Middle frontal gyrus (tissue), 1 donor: ENCODE measurements around the gene HECTD4.
A peak's percentile ranks its signal among the peaks of the same experiment; 100 is the strongest.
"Not testable (repeated sequence)": the region's sequence is repeated elsewhere in the genome, so short reads cannot be mapped to it uniquely, and the experiment has no call there.

Experiments
- DNase-seq: peaks from one replicate; pipeline ENCODE4 v3.0.0-alpha.2; 2015; ENCODE audit warnings: low spot score; ENCODE audit errors: extremely low spot score

Gene HECTD4

DNA sequence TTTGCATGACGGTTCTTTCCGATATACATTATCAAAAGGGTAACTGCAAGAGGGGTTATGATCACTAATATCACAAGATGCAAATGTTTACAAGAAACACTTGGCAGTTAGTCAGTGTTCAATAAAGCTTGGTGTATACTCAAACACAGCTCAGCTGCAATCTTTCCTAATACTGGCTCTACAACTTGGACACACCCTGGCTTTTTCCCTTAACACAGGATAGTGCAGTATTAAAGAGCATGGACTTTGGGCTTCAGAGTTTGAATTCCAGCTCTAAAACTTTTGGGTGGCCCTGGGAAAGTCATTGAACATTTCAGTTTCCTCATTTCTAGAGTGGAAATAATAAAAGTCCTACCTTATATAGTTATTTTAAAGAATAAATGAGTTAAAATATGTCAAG lies 107.0 kb downstream of the HECTD4 start:
- DNase-seq: no peak

DNA sequence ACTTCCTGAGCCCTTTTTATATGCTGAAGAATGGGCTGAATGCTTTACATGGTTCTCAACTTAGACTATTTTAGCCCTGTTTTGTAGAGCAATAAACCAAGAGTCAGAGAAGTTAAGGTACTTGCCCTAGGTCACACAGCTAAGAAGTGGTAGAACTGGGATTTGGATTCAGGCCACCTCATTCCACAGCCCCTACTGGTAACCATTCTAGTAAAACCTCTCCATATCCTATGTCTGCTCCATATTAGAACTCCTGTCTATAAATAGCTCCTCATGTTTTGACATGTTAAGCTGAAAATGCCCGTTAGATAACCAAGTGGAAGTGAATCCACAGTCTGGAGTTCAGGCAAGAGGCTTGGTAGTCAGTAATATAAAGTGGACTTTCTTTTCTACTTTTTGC lies 111.6 kb downstream of the HECTD4 start:
- DNase-seq: no peak

GRCh38 chr12:112266473-112266872 lies 115.8 kb downstream of the HECTD4 start:
- DNase-seq: no peak

GRCh38 chr12:112261559-112261958 lies 120.7 kb downstream of the HECTD4 start:
- no peak for DNase-seq

GRCh38 chr12:112258926-112259325 lies 123.3 kb downstream of the HECTD4 start:
- no peak for DNase-seq

DNA sequence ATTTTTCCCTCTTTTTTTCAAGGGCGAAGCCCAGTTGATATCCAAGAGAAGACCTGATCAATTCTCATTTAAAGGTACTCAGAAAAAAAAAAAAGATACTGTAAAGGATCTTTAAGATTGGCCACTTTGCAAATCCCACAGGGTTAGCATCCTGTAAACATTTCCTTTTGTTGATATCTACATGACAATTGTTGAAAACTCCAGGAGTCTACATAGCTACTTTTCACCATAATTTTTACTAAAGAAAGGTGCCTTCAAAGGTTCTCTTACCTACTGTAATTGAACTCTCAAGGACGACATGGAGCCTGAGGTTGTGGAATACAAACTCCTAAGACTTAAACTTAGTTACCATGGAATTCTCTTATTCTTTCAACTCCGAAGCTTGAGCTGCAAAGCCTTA lies 125.5 kb downstream of the HECTD4 start:
- no peak for DNase-seq

- DNase-seq: no peak
Observed at GRCh38 chr12:112252184-112252583, 130.0 kb downstream of the HECTD4 start.

DNA sequence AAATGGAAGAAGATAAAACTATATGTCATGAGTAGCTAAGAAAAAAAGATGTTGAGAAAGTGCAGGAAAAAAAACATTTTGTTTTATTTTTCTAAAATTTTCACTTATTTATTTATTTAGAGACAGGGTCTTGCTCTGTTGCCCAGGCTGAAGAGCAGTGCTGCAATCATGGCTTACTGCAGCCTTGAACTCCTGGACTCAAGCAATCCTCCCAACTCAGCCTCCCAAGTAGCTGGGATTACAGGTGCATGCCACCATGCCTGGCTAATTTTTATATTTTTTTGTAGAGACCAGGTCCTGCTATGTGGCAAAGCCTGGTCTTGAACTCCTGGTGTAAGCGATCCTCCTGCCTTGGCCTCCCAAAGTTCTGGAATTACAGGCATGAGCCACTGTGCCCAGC lies 137.3 kb downstream of the HECTD4 start:
- not testable (repeated sequence) for DNase-seq

- peak; percentile 11 for DNase-seq
Observed at GRCh38 chr12:112243255-112244110, 138.7 kb downstream of the HECTD4 start.

DNA sequence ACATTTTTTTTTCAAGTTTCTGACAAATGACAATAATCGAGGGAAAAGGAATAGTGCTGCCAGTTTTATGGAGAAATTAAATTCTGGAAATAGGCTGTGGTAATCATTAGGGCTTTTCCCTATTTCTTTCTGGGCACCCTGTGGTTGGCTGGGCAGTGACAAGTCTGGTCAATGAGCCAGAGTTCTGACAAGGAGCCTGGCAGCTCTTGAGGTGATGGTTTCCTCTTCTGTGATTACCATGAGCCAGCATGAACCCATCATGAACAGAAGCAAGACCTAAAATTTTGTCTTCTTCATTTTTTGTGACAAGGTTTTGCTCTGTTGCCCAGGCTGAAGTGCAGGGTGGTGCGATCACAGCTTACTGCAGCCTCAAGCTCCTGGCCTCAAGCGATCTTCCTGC lies 141.1 kb downstream of the HECTD4 start:
- no peak for DNase-seq

- no peak for DNase-seq
Observed at GRCh38 chr12:112239881-112240280, 142.3 kb downstream of the HECTD4 start.

- no peak for DNase-seq
Observed at GRCh38 chr12:112239020-112239419, 143.2 kb downstream of the HECTD4 start.

- DNase-seq: no peak
Observed at GRCh38 chr12:112238441-112238840, 143.8 kb downstream of the HECTD4 start.

- DNase-seq: no peak
Observed at GRCh38 chr12:112236786-112237185, 145.4 kb downstream of the HECTD4 start.

DNA sequence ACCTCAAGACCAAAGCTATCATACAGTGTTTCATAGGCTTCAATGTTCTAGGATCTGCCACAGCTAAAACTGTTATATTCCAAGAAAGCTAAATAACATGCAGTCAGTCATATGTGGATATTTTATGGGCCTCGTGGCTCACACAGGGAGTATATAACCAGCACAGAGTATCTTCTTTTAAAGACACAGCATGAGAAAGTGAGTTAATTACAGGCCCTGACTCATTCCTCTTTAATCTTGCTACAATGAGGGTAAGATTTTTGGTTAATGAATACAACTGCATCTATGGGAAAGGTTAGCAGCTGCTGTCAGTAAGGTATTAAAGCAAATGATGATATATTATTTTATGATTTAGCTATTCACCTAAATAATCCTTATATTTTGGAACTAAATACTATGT lies 145.8 kb downstream of the HECTD4 start:
- DNase-seq: no peak

DNA sequence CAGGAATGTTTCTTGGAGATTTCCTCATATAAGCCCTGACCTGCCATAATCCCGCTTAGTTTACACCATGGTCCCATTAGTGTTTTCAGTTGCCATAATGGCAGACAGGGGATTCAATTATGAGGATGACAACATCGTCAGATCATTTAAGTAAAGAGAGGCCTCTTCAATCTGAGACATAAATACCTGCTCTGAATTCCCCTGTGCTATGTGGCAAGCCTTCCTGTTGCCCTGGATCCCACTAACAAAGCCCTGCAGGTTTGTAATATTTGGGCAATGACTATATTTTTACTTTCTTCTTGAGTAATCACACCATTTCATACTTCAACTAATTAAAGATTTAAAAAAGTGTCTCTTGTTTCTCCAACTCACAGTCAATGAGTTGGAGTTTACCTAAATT lies 147.9 kb downstream of the HECTD4 start:
- DNase-seq: no peak

GRCh38 chr12:112233242-112233641 lies 149.0 kb downstream of the HECTD4 start:
- DNase-seq: no peak

GRCh38 chr12:112230136-112230535 lies 152.1 kb downstream of the HECTD4 start:
- no peak for DNase-seq

DNA sequence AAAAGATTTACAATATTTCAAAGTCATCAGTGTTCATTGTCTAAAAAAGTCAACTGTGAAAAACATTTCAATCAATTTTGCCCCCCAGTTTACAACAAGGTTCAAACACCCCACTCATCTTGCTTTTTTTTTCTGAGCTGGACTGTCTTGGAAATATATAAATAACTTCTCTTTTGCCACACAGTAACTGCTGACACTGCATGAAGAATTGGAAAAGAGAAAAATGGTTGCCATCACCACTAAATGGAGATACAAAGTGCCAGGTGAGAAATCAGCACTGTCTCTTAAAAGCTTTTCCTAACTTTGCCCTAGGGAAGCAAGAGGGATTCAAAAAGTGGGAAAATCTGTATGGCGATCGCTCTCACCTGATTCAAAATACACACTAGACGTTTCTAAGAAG lies 155.5 kb downstream of the HECTD4 start:
- DNase-seq: no peak

- DNase-seq: not testable (repeated sequence)
Observed at GRCh38 chr12:112220628-112221027, 161.6 kb downstream of the HECTD4 start.

DNA sequence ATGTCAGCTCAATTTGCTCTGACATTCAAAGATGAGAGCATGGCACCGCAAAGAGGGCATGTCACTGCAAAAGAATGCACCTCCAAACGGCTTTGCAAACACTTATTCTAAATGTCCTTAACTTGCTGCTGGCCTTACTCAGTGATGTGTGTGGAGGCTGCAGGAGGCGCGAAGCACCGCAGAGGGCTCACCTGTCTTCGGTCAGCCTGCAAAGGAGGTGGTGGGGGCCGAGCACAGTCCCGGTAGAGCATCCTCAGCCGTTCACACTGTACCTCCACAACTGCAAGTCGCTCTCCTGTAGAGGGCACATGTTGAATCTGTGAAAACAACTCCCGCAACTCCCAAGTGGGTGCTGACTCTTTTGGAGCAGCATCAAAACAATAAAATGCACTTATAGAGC lies 163.0 kb downstream of the HECTD4 start:
- DNase-seq: no peak

DNA sequence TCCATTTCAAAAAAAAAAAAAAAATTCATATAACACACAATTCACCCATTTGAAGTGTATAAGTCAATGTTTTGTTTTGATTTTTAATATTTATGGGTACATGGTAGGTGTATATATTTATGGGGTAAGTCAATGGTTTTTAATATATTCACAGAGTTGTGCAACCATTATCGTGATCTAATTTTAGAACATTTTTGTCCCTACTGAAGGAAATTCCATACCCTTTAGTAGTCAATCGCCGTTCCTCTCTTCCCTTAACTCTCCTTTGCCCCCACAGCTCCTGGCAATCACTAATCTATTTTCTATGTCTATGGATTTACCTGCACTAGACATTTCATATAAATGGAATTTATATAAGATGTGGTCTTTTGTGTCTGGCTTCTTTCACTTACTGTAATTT lies 164.1 kb downstream of the HECTD4 start:
- DNase-seq: no peak

DNA sequence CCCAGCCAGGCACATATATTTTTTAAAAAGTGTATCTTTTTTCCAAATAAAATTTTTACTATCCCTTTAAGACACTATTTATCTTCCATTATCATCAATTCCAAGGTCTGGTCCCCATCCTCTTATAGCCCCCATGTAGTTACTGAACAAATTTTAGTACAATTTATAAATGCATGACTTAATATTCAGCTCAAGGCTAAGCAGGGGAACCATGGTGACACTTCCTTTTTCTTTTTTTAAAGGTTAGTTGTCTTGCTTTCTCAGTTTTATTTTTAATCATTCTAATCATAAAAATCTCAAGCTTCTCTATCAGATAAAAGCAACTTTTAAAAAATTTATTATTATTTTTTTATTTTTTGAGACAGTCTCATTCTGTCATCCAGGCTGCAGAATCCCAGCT lies 164.6 kb downstream of the HECTD4 start:
- no peak for DNase-seq
